Keratinocyte (primary cell): ENCODE results near the gene PHLPP1. TPM values are rescaled to one million over a fixed set of nuclear protein-coding genes. Genes with fewer than 3 reads are reported as not detected.

Source experiments
- DNase-seq: peaks from one replicate; pipeline ENCODE4 v3.0.0-alpha.2; 2011; ENCODE audit warnings: low read depth, missing footprints, low spot score
- FAIRE-seq: peaks from 2 replicates; lab custom pipeline; 2011; peaks lifted over from hg19 to GRCh38; lab: Jason Lieb, UNC
- H2AFZ ChIP-seq: 2 replicates; pipeline ENCODE4 v1.6.0; 2012; ENCODE audit warnings: low read length, control low read depth, inconsistent platforms; ENCODE audit not compliant: control insufficient read depth
- H3K27ac ChIP-seq: 2 replicates; pipeline ENCODE4 v1.5.1; 2011; ENCODE audit warnings: low read length; ENCODE audit not compliant: control insufficient read depth, insufficient read depth
- H3K27me3 ChIP-seq: 3 replicates; pipeline ENCODE4 v1.6.0; 2011; ENCODE audit warnings: low read length; ENCODE audit not compliant: control insufficient read depth, insufficient read depth; ENCODE audit errors: extremely low read depth
- H3K36me3 ChIP-seq, 2 experiments: 2 replicates in 1 of 2; 3 replicates in 1 of 2; pipeline ENCODE4 v1.5.1; 2011; ENCODE audit warnings: low read length in 2 of 2, mild to moderate bottlenecking in 1 of 2; ENCODE audit not compliant: control insufficient read depth in 2 of 2, insufficient read depth in 2 of 2; ENCODE audit errors: extremely low read depth in 1 of 2
- H3K4me1 ChIP-seq: 3 replicates; pipeline ENCODE4 v1.5.1; 2011; ENCODE audit warnings: low read length; ENCODE audit not compliant: control insufficient read depth, insufficient read depth; ENCODE audit errors: extremely low read depth
- H3K4me2 ChIP-seq: 3 replicates; pipeline ENCODE4 v1.6.0; 2011; ENCODE audit warnings: low read depth, low read length; ENCODE audit not compliant: control insufficient read depth, insufficient read depth; ENCODE audit errors: extremely low read depth
- H3K4me3 ChIP-seq, 3 experiments: fragments of 200-600 bp in 1 of 3; sonication (generic) in 1 of 3; 2 replicates in 2 of 3; 3 replicates in 1 of 3; pipeline ENCODE4 v1.5.1; 2011 to 2016; ENCODE audit warnings: low read length in 3 of 3, mild to moderate bottlenecking in 3 of 3, control low read depth in 2 of 3, inconsistent platforms in 1 of 3, low read depth in 1 of 3, mixed read lengths in 1 of 3, mixed run types in 1 of 3, moderate library complexity in 1 of 3; ENCODE audit not compliant: control insufficient read depth in 2 of 3, insufficient read depth in 2 of 3; ENCODE audit errors: extremely low read depth in 1 of 3
- H3K79me2 ChIP-seq: 2 replicates; pipeline ENCODE4 v1.6.0; 2012; ENCODE audit warnings: low read length; ENCODE audit not compliant: control insufficient read depth, insufficient read depth
- H3K9ac ChIP-seq: 3 replicates; pipeline ENCODE4 v1.6.0; 2011; ENCODE audit warnings: low read length; ENCODE audit not compliant: control insufficient read depth, insufficient read depth; ENCODE audit errors: extremely low read depth
- H3K9me1 ChIP-seq: 3 replicates; pipeline ENCODE4 v1.6.0; 2011; ENCODE audit warnings: low read length; ENCODE audit not compliant: control insufficient read depth, insufficient read depth; ENCODE audit errors: extremely low read depth
- H3K9me3 ChIP-seq: 2 replicates; pipeline ENCODE4 v1.5.1; 2012; ENCODE audit warnings: low read depth, low read length; ENCODE audit not compliant: control insufficient read depth
- H4K20me1 ChIP-seq: 3 replicates; pipeline ENCODE4 v1.6.0; 2011; ENCODE audit warnings: low read length; ENCODE audit not compliant: control insufficient read depth, insufficient read depth; ENCODE audit errors: extremely low read depth
- EZH2 ChIP-seq: IDR thresholded peaks from one replicate; pipeline ENCODE4 v1.6.1; 2012; ENCODE audit warnings: inconsistent platforms, mild to moderate bottlenecking, low read length, moderate library complexity
- dilution Hi-C: fragments of 300-500 bp; cut with MboI; formaldehyde crosslinking; loops from one replicate; pipeline ENCODE4 v1.7.0; 2020; ENCODE audit warnings: low sequenced_read_pairs; ENCODE audit not compliant: extremely low pct_ligation_motif_present
- polyA plus RNA-seq, 5 experiments: library from polyadenylated mRNA; depleted of rRNA in 3 of 5; stranded (reverse) in 3 of 5; stranded (forward) in 1 of 5; unstranded in 1 of 5; fragments of >200 nt; gene quantifications; 1 replicate in 1 of 5; 2 replicates in 3 of 5; 3 replicates in 1 of 5; pipeline versions ENCODE4 v1.2.1 to v1.2.3, GENCODE V29; 2011 to 2012; ENCODE audit warnings: missing spikeins in 2 of 5, low read depth in 1 of 5, low replicate concordance in 1 of 5
- TF ChIP-seq, protein P1 (sequence below), 3 experiments: IDR thresholded peaks in 1 of 3; conservative IDR thresholded peaks in 1 of 3; optimal IDR thresholded peaks in 1 of 3; 2 replicates in 2 of 3; 3 replicates in 1 of 3; pipeline versions ENCODE3 to v1.5.1; 2011; ENCODE audit warnings: low read length in 3 of 3, mild to moderate bottlenecking in 3 of 3, moderate library complexity in 2 of 3, control low read depth in 1 of 3, inconsistent platforms in 1 of 3; ENCODE audit not compliant: insufficient read depth in 2 of 3; ENCODE audit errors: extremely low read depth in 1 of 3

Gene PHLPP1
- polyA plus RNA-seq, 1 donor (not counting 4 experiments of a cell fraction or from before 2014, with no cell fraction given) = 8.4 TPM

DNA sequence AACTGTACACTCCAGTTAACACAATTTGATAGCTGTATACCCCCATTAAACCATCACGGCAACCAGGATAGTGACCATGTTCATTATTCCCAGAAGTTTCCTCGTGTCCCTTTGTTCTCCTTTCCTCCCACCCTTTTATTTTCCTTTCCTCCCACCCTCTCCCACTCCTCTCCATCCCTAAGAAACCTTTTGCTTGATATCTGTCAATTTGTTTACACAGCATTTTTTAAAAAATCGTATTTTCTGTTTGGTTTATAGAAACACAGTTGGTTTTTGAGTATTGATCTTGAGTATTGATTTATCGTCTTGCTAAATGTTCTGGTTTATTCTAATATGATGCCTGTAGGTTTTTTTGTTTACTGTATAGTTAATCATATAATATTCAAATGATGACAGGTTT is 119.4 kb downstream of the PHLPP1 start:
- peaks cover 0 to 6% of the 10 kb centered on the region in 2 experiments for H3K36me3 ChIP-seq
- H3K9ac ChIP-seq = no peak overlapping the region
- H3K9me1 ChIP-seq = no peaks in the 10 kb centered on the region
- no peak for DNase-seq
- no peak overlapping the region for H3K27ac ChIP-seq
- H3K4me2 ChIP-seq = no peak overlapping the region
- TF ChIP-seq EZH2 = no peak
- TF ChIP-seq, protein P1, sequence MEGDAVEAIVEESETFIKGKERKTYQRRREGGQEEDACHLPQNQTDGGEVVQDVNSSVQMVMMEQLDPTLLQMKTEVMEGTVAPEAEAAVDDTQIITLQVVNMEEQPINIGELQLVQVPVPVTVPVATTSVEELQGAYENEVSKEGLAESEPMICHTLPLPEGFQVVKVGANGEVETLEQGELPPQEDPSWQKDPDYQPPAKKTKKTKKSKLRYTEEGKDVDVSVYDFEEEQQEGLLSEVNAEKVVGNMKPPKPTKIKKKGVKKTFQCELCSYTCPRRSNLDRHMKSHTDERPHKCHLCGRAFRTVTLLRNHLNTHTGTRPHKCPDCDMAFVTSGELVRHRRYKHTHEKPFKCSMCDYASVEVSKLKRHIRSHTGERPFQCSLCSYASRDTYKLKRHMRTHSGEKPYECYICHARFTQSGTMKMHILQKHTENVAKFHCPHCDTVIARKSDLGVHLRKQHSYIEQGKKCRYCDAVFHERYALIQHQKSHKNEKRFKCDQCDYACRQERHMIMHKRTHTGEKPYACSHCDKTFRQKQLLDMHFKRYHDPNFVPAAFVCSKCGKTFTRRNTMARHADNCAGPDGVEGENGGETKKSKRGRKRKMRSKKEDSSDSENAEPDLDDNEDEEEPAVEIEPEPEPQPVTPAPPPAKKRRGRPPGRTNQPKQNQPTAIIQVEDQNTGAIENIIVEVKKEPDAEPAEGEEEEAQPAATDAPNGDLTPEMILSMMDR (optimal IDR thresholded peaks at IDR 0.05 in 1 of 3, IDR thresholded peaks at IDR 0.05 in 1 of 3, conservative IDR thresholded peaks at IDR 0.05 in 1 of 3; ENCODE audit: extremely low read depth in 1 of 3, insufficient read depth in 2 of 3, low read length in 3 of 3) = no peak
- dilution Hi-C loops = no loop called here
- H3K27me3 ChIP-seq = no peaks in the 10 kb centered on the region
- no peak for FAIRE-seq
- H2AFZ ChIP-seq = no peak overlapping the region
- peaks cover 6% of the 10 kb centered on the region for H3K4me1 ChIP-seq
- H3K9me3 ChIP-seq = no peaks in the 10 kb centered on the region
- H4K20me1 ChIP-seq = no peaks in the 10 kb centered on the region
- peaks cover 12% of the 10 kb centered on the region for H3K79me2 ChIP-seq
- no peak overlapping the region for H3K4me3 ChIP-seq

DNA sequence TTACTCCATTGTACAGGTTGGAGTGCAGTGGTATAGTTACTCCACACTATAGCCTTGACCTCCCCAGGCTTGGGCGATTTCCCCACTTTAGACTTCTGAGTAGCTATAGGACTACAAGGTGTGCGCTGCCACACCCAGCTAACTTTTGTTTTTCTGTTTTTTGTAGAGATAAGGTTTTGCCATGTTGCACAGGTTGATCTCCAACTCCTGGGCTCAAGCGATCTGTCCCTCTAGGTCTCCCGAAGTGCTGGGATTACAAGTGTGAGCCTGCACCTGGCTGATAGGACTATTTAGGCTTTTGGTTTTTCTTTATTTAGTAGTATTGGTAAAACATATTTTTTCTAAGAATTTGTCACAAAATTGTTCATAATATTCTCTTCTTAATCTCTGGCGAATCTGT is 121.7 kb downstream of the PHLPP1 start:
- TF ChIP-seq, protein P1 (optimal IDR thresholded peaks at IDR 0.05 in 1 of 3, IDR thresholded peaks at IDR 0.05 in 1 of 3, conservative IDR thresholded peaks at IDR 0.05 in 1 of 3; ENCODE audit: extremely low read depth in 1 of 3, insufficient read depth in 2 of 3, low read length in 3 of 3) = no peak
- no peak for TF ChIP-seq EZH2
- dilution Hi-C loops = no loop called here
- Histone ChIP-seq H4K20me1 (no peaks in the 10 kb centered on the region), H3K4me3 (no peak overlapping the region), H3K4me1 (peaks cover 11% of the 10 kb centered on the region), H2AFZ (no peak overlapping the region), H3K27ac (no peak overlapping the region), H3K9me3 (no peaks in the 10 kb centered on the region), H3K79me2 (peaks cover 12% of the 10 kb centered on the region), H3K36me3 (no peaks in the 10 kb centered on the region), H3K27me3 (no peaks in the 10 kb centered on the region), H3K9me1 (no peaks in the 10 kb centered on the region), H3K9ac (no peak overlapping the region), H3K4me2 (no peak overlapping the region)
- FAIRE-seq (no peak), DNase-seq (no peak)
